ENCODE data around the gene C11orf42.
A peak's percentile ranks its signal among the peaks of the same experiment; 100 is the strongest.

C11orf42 gene

GRCh38 chr11:6196396-6196795, 9.0 kb upstream of the C11orf42 start:
- no peak overlapping the region for H3K4me3 ChIP-seq (ENCODE audit: low read length)
- TF ChIP-seq CTCF (conservative IDR thresholded peaks at IDR 0.05; ENCODE audit: low read length), result no peak
- no peak for DNase-seq (ENCODE audit: low read depth)

- no peak for DNase-seq (ENCODE audit: low read depth)
- TF ChIP-seq CTCF (conservative IDR thresholded peaks at IDR 0.05; ENCODE audit: low read length), result no peak
- H3K4me3 ChIP-seq (ENCODE audit: low read length), result no peak overlapping the region
Observed at GRCh38 chr11:6197466-6198200, 7.7 kb upstream of the C11orf42 start.

- DNase-seq (ENCODE audit: low read depth), result no peak
- H3K4me3 ChIP-seq (ENCODE audit: low read length), result no peak within 1 kb of the TSS
- no peak for TF ChIP-seq CTCF (conservative IDR thresholded peaks at IDR 0.05; ENCODE audit: low read length)
Observed at GRCh38 chr11:6199174-6199810, 6.1 kb upstream of the C11orf42 start, which contains the start of gene OR52W1. Gene OR52W1, plus strand, starts transcription at chr11:6199224. Its CDS starts 0 bp downstream, at chr11:6199224.

GRCh38 chr11:6200975-6201374, 4.4 kb upstream of the C11orf42 start:
- H3K4me3 ChIP-seq (ENCODE audit: low read length), result no peak overlapping the region
- peak; percentile 30 for DNase-seq (ENCODE audit: low read depth)

GRCh38 chr11:6201481-6201880, 3.9 kb upstream of the C11orf42 start:
- no peak for TF ChIP-seq CTCF (conservative IDR thresholded peaks at IDR 0.05; ENCODE audit: low read length)
- peak; percentile 57 for DNase-seq (ENCODE audit: low read depth)
- no peak overlapping the region for H3K4me3 ChIP-seq (ENCODE audit: low read length)

More at GRCh38 chr11:6200975-6201374, 4.4 kb upstream of the C11orf42 start:
- TF ChIP-seq CTCF (conservative IDR thresholded peaks at IDR 0.05; ENCODE audit: low read length), result no peak

- DNase-seq (ENCODE audit: low read depth), result peak; percentile 65
- no peak overlapping the region for H3K4me3 ChIP-seq (ENCODE audit: low read length)
- no peak for TF ChIP-seq CTCF (conservative IDR thresholded peaks at IDR 0.05; ENCODE audit: low read length)
Observed at GRCh38 chr11:6202041-6202440, 3.3 kb upstream of the C11orf42 start.

GRCh38 chr11:6203327-6203726, 2.0 kb upstream of the C11orf42 start:
- DNase-seq (ENCODE audit: low read depth), result no peak
- no peak overlapping the region for H3K4me3 ChIP-seq (ENCODE audit: low read length)
- TF ChIP-seq CTCF (conservative IDR thresholded peaks at IDR 0.05; ENCODE audit: low read length), result no peak
